OCI-LY1 (cell line): ENCODE measurements around the gene GSDMA.

Experiments used
- H2AFZ ChIP-seq: fragments of 200-600 bp; sonication (generic), shearing (Covaris generic); 2 replicates; pipeline ENCODE4 v1.6.0; 2014; ENCODE audit warnings: antibody characterized with exemption, mild to moderate bottlenecking, low read length
- H3F3A ChIP-seq: fragments of 200-600 bp; sonication (generic), shearing (Covaris generic); 2 replicates; pipeline ENCODE4 v1.6.0; 2014; ENCODE audit warnings: mild to moderate bottlenecking, antibody characterized with exemption, low read length, moderate library complexity; ENCODE audit not compliant: insufficient read depth
- H3K27ac ChIP-seq: fragments of 200-600 bp; sonication (generic); 2 replicates; pipeline ENCODE4 v1.5.1; 2014; ENCODE audit warnings: low read length, mixed run types, mild to moderate bottlenecking, low read depth; ENCODE audit not compliant: poor library complexity, severe bottlenecking
- H3K27me3 ChIP-seq: fragments of 200-600 bp; sonication (generic); 2 replicates; pipeline ENCODE4 v1.6.0; 2014; ENCODE audit warnings: antibody characterized with exemption, mild to moderate bottlenecking, low read length, moderate library complexity; ENCODE audit not compliant: insufficient read depth
- H3K36me3 ChIP-seq: fragments of 200-600 bp; sonication (generic); 2 replicates; pipeline ENCODE4 v1.6.1; 2014; ENCODE audit warnings: mild to moderate bottlenecking, antibody characterized with exemption, low read length, moderate library complexity, mixed read lengths; ENCODE audit not compliant: insufficient read depth
- H3K4me1 ChIP-seq: fragments of 200-600 bp; sonication (generic); 2 replicates; pipeline ENCODE4 v1.5.1; 2014; ENCODE audit warnings: mild to moderate bottlenecking, low read length, moderate library complexity; ENCODE audit not compliant: insufficient read depth, severe bottlenecking
- H3K4me2 ChIP-seq: fragments of 200-600 bp; sonication (generic), shearing (Covaris generic); 2 replicates; pipeline ENCODE4 v1.6.1; 2014; ENCODE audit warnings: low read length
- H3K4me3 ChIP-seq: fragments of 200-600 bp; sonication (generic); 2 replicates; pipeline ENCODE4 v1.5.1; 2014; ENCODE audit warnings: low read length, low read depth, mild to moderate bottlenecking, mixed read lengths; ENCODE audit not compliant: poor library complexity, severe bottlenecking
- H3K79me2 ChIP-seq: fragments of 200-600 bp; shearing (Covaris generic); 2 replicates; pipeline ENCODE4 v1.6.1; 2016; ENCODE audit warnings: mixed run types, low read length, mixed read lengths; ENCODE audit not compliant: insufficient read depth
- H3K9ac ChIP-seq: fragments of 200-600 bp; sonication (generic), shearing (Covaris generic); 2 replicates; pipeline ENCODE4 v1.6.1; 2014; ENCODE audit warnings: mild to moderate bottlenecking, low read length, mixed read lengths
- H3K9me2 ChIP-seq: fragments of 200-600 bp; sonication (generic), shearing (Covaris generic); 2 replicates; pipeline ENCODE4 v1.6.1; 2014; ENCODE audit warnings: low read depth, mild to moderate bottlenecking, low read length, mixed read lengths
- H3K9me3 ChIP-seq: fragments of 200-600 bp; shearing (Covaris generic); 2 replicates; pipeline ENCODE4 v1.6.1; 2014; ENCODE audit warnings: low read length, mixed read lengths
- H4K20me1 ChIP-seq: fragments of 200-600 bp; sonication (generic), shearing (Covaris generic); 2 replicates; pipeline ENCODE4 v1.6.0; 2016; ENCODE audit warnings: mild to moderate bottlenecking, low read length; ENCODE audit not compliant: insufficient read depth
- CTCF ChIP-seq: fragments of 200-600 bp; sonication (generic), shearing (Covaris generic); IDR thresholded peaks from 2 replicates; pipeline ENCODE4 v1.5.1; 2017; ENCODE audit warnings: mild to moderate bottlenecking, antibody characterized with exemption, low read length, moderate library complexity, mixed read lengths
- EZH2 ChIP-seq: fragments of 200-600 bp; sonication (generic), shearing (Covaris generic); IDR thresholded peaks from 2 replicates; pipeline ENCODE4 v1.8.0; 2017; ENCODE audit warnings: borderline replicate concordance, mixed run types, mild to moderate bottlenecking, antibody characterized with exemption, low read length, moderate library complexity, mixed read lengths

Gene GSDMA

GRCh38 chr17:39950871-39951348 is 11.9 kb upstream of the GSDMA start:
- Histone ChIP-seq H3K79me2 (no peaks in the 10 kb centered on the region), H3K36me3 (no peaks in the 10 kb centered on the region), H3F3A (no peaks in the 10 kb centered on the region), H4K20me1 (no peaks in the 10 kb centered on the region), H3K9ac (no peak overlapping the region), H3K9me2 (no peaks in the 10 kb centered on the region), H2AFZ (no peak overlapping the region), H3K4me1 (peaks cover 25% of the 10 kb centered on the region), H3K9me3 (no peaks in the 10 kb centered on the region), H3K27me3 (no peaks in the 10 kb centered on the region), H3K4me2 (no peak overlapping the region), H3K4me3 (no peak overlapping the region), H3K27ac (no peak overlapping the region)
- no peak for TF ChIP-seq CTCF
- TF ChIP-seq EZH2, result no peak

- no peak for TF ChIP-seq EZH2
- no peak for TF ChIP-seq CTCF
- no peak overlapping the region for H2AFZ ChIP-seq
- H3K79me2 ChIP-seq, result no peaks in the 10 kb centered on the region
- H3K27me3 ChIP-seq, result no peaks in the 10 kb centered on the region
- H3K9me2 ChIP-seq, result no peaks in the 10 kb centered on the region
- H3K9me3 ChIP-seq, result no peaks in the 10 kb centered on the region
- H3K4me2 ChIP-seq, result peak overlapping the region; percentile 68
- no peaks in the 10 kb centered on the region for H3K36me3 ChIP-seq
- no peak overlapping the region for H3K27ac ChIP-seq
- peak overlapping the region; percentile 46; the same call in 1 of the 2 replicates for H3K9ac ChIP-seq
- H3K4me3 ChIP-seq, result peak overlapping the region; percentile 54
- peaks cover 25% of the 10 kb centered on the region for H3K4me1 ChIP-seq
- no peaks in the 10 kb centered on the region for H4K20me1 ChIP-seq
- no peaks in the 10 kb centered on the region for H3F3A ChIP-seq
These were observed 10.7 kb upstream of the GSDMA start for GRCh38 chr17:39951924-39952679.

- H3K9ac ChIP-seq, result peak overlapping the region; percentile 66; the same call in 1 of the 2 replicates
- H3K27ac ChIP-seq, result peak overlapping the region; percentile 14
- H3K27me3 ChIP-seq, result no peaks in the 10 kb centered on the region
- H2AFZ ChIP-seq, result no peak overlapping the region
- H3F3A ChIP-seq, result no peaks in the 10 kb centered on the region
- H3K36me3 ChIP-seq, result no peaks in the 10 kb centered on the region
- peak overlapping the region; percentile 63 for H3K4me3 ChIP-seq
- H3K4me1 ChIP-seq, result peaks cover 25% of the 10 kb centered on the region
- H4K20me1 ChIP-seq, result no peaks in the 10 kb centered on the region
- no peaks in the 10 kb centered on the region for H3K79me2 ChIP-seq
- peak overlapping the region; percentile 74 for H3K4me2 ChIP-seq
- H3K9me3 ChIP-seq, result no peaks in the 10 kb centered on the region
- no peaks in the 10 kb centered on the region for H3K9me2 ChIP-seq
- TF ChIP-seq CTCF (no peak), EZH2 (no peak)
These were observed 9.9 kb upstream of the GSDMA start for GRCh38 chr17:39952680-39953470.
